GM12878 (cell line): ENCODE data around the gene MKX. TPM values are rescaled to one million over a fixed set of nuclear protein-coding genes. Genes with fewer than 3 reads are reported as not detected.

ENCODE experiments used
- ATAC-seq: fragments of 200-7000 bp; cut with Tn5 transposase; 3 replicates; pipeline ENCODE4 v1.9.1; 2020; ENCODE audit warnings: mild to moderate bottlenecking, moderate library complexity
- BruUV-seq: library from RNA; stranded (reverse); fragments of 400-500 nt; replicated peaks from 2 replicates; lab custom pipeline; 2021; lab: Mats Ljungman, UMichigan
- CTCF ChIA-PET: fragments of 300-600 bp; sonication (Branson Sonifier 250); formaldehyde crosslinking; extraction: SDS; loops from one replicate; lab custom pipeline; 2021; ENCODE audit warnings: inconsistent platforms; lab: Yijun Ruan, JAX
- POLR2A ChIA-PET: fragments of 350-600 bp; formaldehyde crosslinking; extraction: SDS; loops from one replicate; lab custom pipeline; 2021; ENCODE audit warnings: inconsistent platforms; lab: Charles Lee
- RAD21 ChIA-PET: fragments of 300-600 bp; sonication (Branson Sonifier 250); formaldehyde crosslinking; loops from one replicate; lab custom pipeline; 2023; ENCODE audit warnings: antibody characterized with exemption; ENCODE audit not compliant: unreplicated experiment; lab: Charles Lee
- SMC1A ChIA-PET: fragments of 300-600 bp; sonication (Branson Sonifier 250); formaldehyde crosslinking; loops from one replicate; lab custom pipeline; 2023; ENCODE audit not compliant: unreplicated experiment, uncharacterized antibody; lab: Charles Lee
- DNase-seq: peaks from one replicate; pipeline ENCODE4 v3.0.0-alpha.2; 2011; ENCODE audit warnings: low read depth, low spot score
- FAIRE-seq: peaks from 3 replicates; lab custom pipeline; 2011; peaks lifted over from hg19 to GRCh38; lab: Jason Lieb, UNC
- H2AFZ ChIP-seq: 2 replicates; pipeline ENCODE4 v1.6.0; 2011; ENCODE audit warnings: low read depth, low read length, control low read depth; ENCODE audit not compliant: control insufficient read depth
- H3K27ac ChIP-seq: 2 replicates; pipeline ENCODE4 v1.5.1; 2011; ENCODE audit warnings: control low read depth; ENCODE audit not compliant: control insufficient read depth, insufficient read depth
- H3K27me3 ChIP-seq, 2 experiments: replicated peaks in 1 of 2; 2 replicates each; pipeline versions ENCODE4 v1.6.0 to v1.6.1; 2011; ENCODE audit warnings: low read length in 1 of 2; ENCODE audit not compliant: control insufficient read depth in 2 of 2, insufficient read depth in 2 of 2
- H3K36me3 ChIP-seq, 2 experiments: 2 replicates each; pipeline ENCODE4 v1.5.1; 2011; ENCODE audit warnings: low read length in 1 of 2; ENCODE audit not compliant: control insufficient read depth in 2 of 2, insufficient read depth in 2 of 2
- H3K4me1 ChIP-seq: 2 replicates; pipeline ENCODE4 v1.6.1; 2011; ENCODE audit warnings: mild to moderate bottlenecking, low read length, moderate library complexity, mixed read lengths; ENCODE audit not compliant: control insufficient read depth, insufficient read depth
- H3K4me2 ChIP-seq: 2 replicates; pipeline ENCODE4 v1.6.0; 2011; ENCODE audit warnings: control low read depth; ENCODE audit not compliant: control insufficient read depth, insufficient read depth
- H3K4me3 ChIP-seq: fragments of 200-600 bp; sonication (generic); 2 replicates; pipeline ENCODE4 v1.5.1; 2016
- H3K79me2 ChIP-seq: 2 replicates; pipeline ENCODE4 v1.6.0; 2011; ENCODE audit warnings: low read length; ENCODE audit not compliant: control insufficient read depth, insufficient read depth
- H3K9ac ChIP-seq: 2 replicates; pipeline ENCODE4 v1.8.0; 2011; ENCODE audit warnings: low read length, control low read depth, mixed read lengths; ENCODE audit not compliant: control insufficient read depth, insufficient read depth
- H3K9me3 ChIP-seq: replicated peaks from 3 replicates; pipeline ENCODE4 v1.5.1; 2011; ENCODE audit warnings: mild to moderate bottlenecking, low read length; ENCODE audit not compliant: control insufficient read depth, insufficient read depth
- H4K20me1 ChIP-seq: 2 replicates; pipeline ENCODE4 v1.6.0; 2011; ENCODE audit not compliant: control insufficient read depth, insufficient read depth
- BMI1 ChIP-seq: fragments of 450-650 bp; IDR thresholded peaks from 2 replicates; pipeline ENCODE4 v1.6.1; 2016; ENCODE audit warnings: mild to moderate bottlenecking, moderate library complexity, borderline replicate concordance
- CBFB ChIP-seq: IDR thresholded peaks from 2 replicates; pipeline ENCODE4 v1.6.1; 2016; ENCODE audit warnings: antibody characterized with exemption, low read depth
- CHD2 ChIP-seq: IDR thresholded peaks from 2 replicates; pipeline ENCODE4 v1.6.1; 2011; ENCODE audit warnings: low read depth, low read length, improper control_type of control experiment, borderline replicate concordance
- EP300 ChIP-seq, 2 experiments: fragments of 150-350 bp in 1 of 2; IDR thresholded peaks; 2 replicates each; pipeline ENCODE4 v1.6.1; 2011 to 2012; ENCODE audit warnings: low read depth in 2 of 2, low read length in 2 of 2, borderline replicate concordance in 1 of 2, improper control_type of control experiment in 1 of 2, inconsistent platforms in 1 of 2; ENCODE audit not compliant: control insufficient read depth in 1 of 2
- MEF2B ChIP-seq: fragments of 450-650 bp; IDR thresholded peaks from 2 replicates; pipeline ENCODE4 v1.6.1; 2018; ENCODE audit warnings: mild to moderate bottlenecking, moderate library complexity; ENCODE audit not compliant: partially characterized antibody, poor library complexity, severe bottlenecking
- MYC ChIP-seq: IDR thresholded peaks from 2 replicates; pipeline ENCODE4 v1.6.1; 2011; ENCODE audit warnings: mild to moderate bottlenecking, low read length, moderate library complexity, inconsistent platforms; ENCODE audit not compliant: insufficient read depth, insufficient replicate concordance, insufficient read length, severe bottlenecking
- RELA ChIP-seq: fragments of 450-650 bp; IDR thresholded peaks from 2 replicates; pipeline ENCODE4 v1.8.0; 2014; ENCODE audit warnings: borderline replicate concordance; ENCODE audit not compliant: partially characterized antibody
- SRF ChIP-seq, 2 experiments: IDR thresholded peaks; 2 replicates each; pipeline ENCODE4 v1.6.1; 2011; ENCODE audit warnings: low read depth in 2 of 2, low read length in 2 of 2, mild to moderate bottlenecking in 1 of 2, moderate library complexity in 1 of 2
- YBX1 ChIP-seq: fragments of 450-650 bp; IDR thresholded peaks from 2 replicates; pipeline ENCODE4 v1.6.1; 2016; ENCODE audit warnings: antibody characterized with exemption
- WGBS: methylation state at CpG from one replicate; pipeline ENCODE4 v1.1.6; 2016; ENCODE audit warnings: low lambda C conversion rate; ENCODE audit not compliant: insufficient replicate concordance, insufficient coverage; ENCODE audit errors: missing lambda C conversion rate; 5-methylcytosine and 5-hydroxymethylcytosine counted together
- in situ Hi-C: fragments of 300-500 bp; cut with MboI; formaldehyde crosslinking; loops from 9 replicates; pipeline ENCODE4 v1.14.3; 2018; ENCODE audit warnings: mixed read lengths
- intact Hi-C: fragments of 100-400 bp; cut with micrococcal nuclease; formaldehyde crosslinking; loops from one replicate; pipeline ENCODE4 v1.14.2; 2022; ENCODE audit not compliant: unreplicated experiment
- polyA plus RNA-seq, 11 experiments: library from polyadenylated mRNA; depleted of rRNA in 4 of 11; unstranded in 6 of 11; stranded (reverse) in 5 of 11; fragments of >200 nt; fragmentation: Nextera tagmentation in 4 of 11; fragmentation: Illumina TruSeq in 1 of 11; extraction: Ambion mirVana in 4 of 11; extraction: Trizol in 1 of 11; gene quantifications; 1 replicate in 1 of 11; 2 replicates in 10 of 11; pipeline versions ENCODE4 v1.2.1 to v1.2.3, GENCODE V29; 2011 to 2016; ENCODE audit warnings: inconsistent platforms in 2 of 11, missing spikeins in 2 of 11, low read depth in 1 of 11
- total RNA-seq, 4 experiments: library from RNA; depleted of rRNA in 3 of 4; stranded (reverse); fragments of >200 nt in 3 of 4; fragmentation: Illumina TruSeq in 1 of 4; extraction: Trizol in 1 of 4; gene quantifications; 2 replicates each; pipeline versions ENCODE4 v1.2.1 to v1.2.3, GENCODE V29; 2013 to 2021
- TF ChIP-seq, protein P1 (sequence below): fragments of 450-650 bp; IDR thresholded peaks from 2 replicates; pipeline ENCODE4 v1.6.1; 2017; ENCODE audit warnings: antibody characterized with exemption, mild to moderate bottlenecking, moderate library complexity
- TF ChIP-seq, protein P2 (sequence below): IDR thresholded peaks from 2 replicates; pipeline ENCODE4 v1.6.1; 2011; ENCODE audit warnings: low read depth, mild to moderate bottlenecking, low read length, moderate library complexity, borderline replicate concordance; ENCODE audit errors: extremely low read depth

MKX gene
- total and polyA plus RNA-seq, 10 of the 15 experiments (the other 5 are each of a cell fraction or from before 2014, with no cell fraction given): not detected

DNA sequence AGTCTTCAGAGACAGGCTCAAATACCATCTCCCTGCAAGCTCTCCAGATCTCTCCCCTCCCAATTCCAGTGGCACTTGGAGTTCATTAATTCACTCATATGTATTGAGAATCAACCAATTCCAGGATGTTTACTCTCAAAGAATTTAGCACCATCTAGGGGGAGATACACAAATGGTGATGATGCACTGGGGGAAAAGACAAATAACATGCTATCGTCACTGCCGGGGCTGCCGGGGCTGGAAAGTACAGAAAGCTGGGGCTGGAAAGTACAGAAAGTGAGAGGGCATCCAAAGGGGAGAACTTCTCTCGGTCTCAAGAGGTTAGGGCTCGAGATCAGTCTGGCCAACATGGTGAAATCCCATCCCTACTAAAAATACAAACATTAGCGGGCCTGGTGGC, 118.7 kb downstream of the MKX start:
- ChIA-PET POLR2A (no interaction called here), CTCF (no interaction called here), SMC1A (no interaction called here), RAD21 (no interaction called here)
- no peak overlapping the region for H3K4me3 ChIP-seq
- TF ChIP-seq EP300 (IDR thresholded peaks at IDR 0.05; ENCODE audit: borderline replicate concordance in 1 of 2, control insufficient read depth in 1 of 2, low read depth in 2 of 2, low read length in 2 of 2): no peak
- TF ChIP-seq CBFB: no peak
- no peak for TF ChIP-seq BMI1
- no peak for TF ChIP-seq MEF2B
- TF ChIP-seq CHD2: no peak
- TF ChIP-seq, protein P1, sequence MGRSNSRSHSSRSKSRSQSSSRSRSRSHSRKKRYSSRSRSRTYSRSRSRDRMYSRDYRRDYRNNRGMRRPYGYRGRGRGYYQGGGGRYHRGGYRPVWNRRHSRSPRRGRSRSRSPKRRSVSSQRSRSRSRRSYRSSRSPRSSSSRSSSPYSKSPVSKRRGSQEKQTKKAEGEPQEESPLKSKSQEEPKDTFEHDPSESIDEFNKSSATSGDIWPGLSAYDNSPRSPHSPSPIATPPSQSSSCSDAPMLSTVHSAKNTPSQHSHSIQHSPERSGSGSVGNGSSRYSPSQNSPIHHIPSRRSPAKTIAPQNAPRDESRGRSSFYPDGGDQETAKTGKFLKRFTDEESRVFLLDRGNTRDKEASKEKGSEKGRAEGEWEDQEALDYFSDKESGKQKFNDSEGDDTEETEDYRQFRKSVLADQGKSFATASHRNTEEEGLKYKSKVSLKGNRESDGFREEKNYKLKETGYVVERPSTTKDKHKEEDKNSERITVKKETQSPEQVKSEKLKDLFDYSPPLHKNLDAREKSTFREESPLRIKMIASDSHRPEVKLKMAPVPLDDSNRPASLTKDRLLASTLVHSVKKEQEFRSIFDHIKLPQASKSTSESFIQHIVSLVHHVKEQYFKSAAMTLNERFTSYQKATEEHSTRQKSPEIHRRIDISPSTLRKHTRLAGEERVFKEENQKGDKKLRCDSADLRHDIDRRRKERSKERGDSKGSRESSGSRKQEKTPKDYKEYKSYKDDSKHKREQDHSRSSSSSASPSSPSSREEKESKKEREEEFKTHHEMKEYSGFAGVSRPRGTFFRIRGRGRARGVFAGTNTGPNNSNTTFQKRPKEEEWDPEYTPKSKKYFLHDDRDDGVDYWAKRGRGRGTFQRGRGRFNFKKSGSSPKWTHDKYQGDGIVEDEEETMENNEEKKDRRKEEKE: no peak
- TF ChIP-seq YBX1: no peak
- TF ChIP-seq, protein P2, sequence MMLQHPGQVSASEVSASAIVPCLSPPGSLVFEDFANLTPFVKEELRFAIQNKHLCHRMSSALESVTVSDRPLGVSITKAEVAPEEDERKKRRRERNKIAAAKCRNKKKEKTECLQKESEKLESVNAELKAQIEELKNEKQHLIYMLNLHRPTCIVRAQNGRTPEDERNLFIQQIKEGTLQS: no peak
- TF ChIP-seq MYC: no peak
- TF ChIP-seq RELA: no peak
- no peak for TF ChIP-seq SRF (IDR thresholded peaks at IDR 0.05; ENCODE audit: low read depth in 2 of 2, low read length in 2 of 2)
- H4K20me1 ChIP-seq: no peaks in the 10 kb centered on the region
- no peaks in the 10 kb centered on the region; a peak in 2 of 4 replicates for H3K27me3 ChIP-seq
- no peaks in the 10 kb centered on the region for H3K79me2 ChIP-seq
- in situ Hi-C loops: no loop called here
- no peak overlapping the region for H2AFZ ChIP-seq
- H3K9me3 ChIP-seq: no peaks in the 10 kb centered on the region
- H3K4me2 ChIP-seq: no peak overlapping the region
- no peak for ATAC-seq
- H3K4me1 ChIP-seq: no peaks in the 10 kb centered on the region
- no TSS peak for BruUV-seq
- no peak overlapping the region for H3K27ac ChIP-seq
- DNase-seq: no peak
- no peaks in the 10 kb centered on the region for H3K36me3 ChIP-seq
- intact Hi-C loops: no loop called here
- 3% methylated on average over 6 of the region's 6 CpGs for WGBS
- no peak overlapping the region for H3K9ac ChIP-seq
- FAIRE-seq: no peak
